GM19193 (cell line): ENCODE data around the gene TEAD4.

Source experiments
- POLR2A ChIP-seq: IDR thresholded peaks from 4 replicates; pipeline ENCODE4 v1.6.1; 2011; ENCODE audit not compliant: insufficient read depth, insufficient read length; ENCODE audit errors: extremely low read depth

TEAD4 gene

DNA sequence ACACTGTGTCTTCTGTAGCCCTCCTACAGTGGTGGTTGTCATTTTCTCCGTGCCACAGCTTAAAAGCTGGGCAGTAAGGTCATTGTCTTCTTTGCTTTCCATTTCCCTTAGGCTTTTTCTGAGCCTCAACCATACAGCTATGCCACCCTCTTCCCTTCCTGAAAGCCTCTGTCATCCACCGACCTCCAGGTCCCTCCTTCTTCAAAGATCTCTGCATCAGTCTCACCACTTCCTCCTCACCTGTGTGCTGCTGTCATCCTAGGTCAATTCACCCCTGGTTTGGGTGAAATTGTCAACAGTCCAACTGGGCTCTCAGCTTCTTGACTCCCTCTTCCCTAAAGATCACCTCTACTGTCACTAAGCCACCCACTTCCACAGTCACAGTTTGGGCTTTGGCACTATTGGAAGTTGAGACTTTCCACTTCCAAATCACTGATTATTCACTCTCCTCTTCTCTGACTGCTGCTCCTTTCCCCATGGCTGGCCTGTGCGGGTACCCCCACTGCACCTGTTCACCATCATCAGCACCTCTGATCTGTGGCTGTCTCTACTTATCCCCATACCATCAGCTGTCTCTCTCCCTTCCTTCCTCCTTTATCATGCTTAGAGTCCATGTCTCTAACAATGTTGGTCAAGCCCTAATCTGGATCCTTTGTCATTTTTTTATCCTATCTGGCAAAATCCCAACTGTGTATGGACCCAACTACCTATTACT, 102.5 kb downstream of the TEAD4 start:
- TF ChIP-seq POLR2A, result no peak

DNA sequence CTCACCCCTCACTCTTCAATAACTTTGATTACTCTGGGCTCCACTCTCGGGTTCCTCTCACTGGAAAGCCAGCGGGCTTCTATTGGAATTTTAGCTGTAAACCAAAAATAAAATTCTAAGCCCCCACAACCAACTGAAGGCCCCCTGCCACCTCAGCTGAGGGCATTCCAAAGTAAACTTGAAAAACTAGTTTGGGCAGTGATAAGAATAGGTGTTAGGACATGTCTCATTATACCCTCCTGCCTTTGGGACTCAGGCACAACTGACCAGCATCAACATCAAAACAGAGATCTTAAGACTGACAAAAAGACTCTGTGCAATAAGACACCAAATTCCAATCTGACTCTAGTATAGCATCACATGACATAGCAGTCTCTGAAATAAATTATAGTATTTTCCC, 106.1 kb downstream of the TEAD4 start:
- TF ChIP-seq POLR2A, result no peak

DNA sequence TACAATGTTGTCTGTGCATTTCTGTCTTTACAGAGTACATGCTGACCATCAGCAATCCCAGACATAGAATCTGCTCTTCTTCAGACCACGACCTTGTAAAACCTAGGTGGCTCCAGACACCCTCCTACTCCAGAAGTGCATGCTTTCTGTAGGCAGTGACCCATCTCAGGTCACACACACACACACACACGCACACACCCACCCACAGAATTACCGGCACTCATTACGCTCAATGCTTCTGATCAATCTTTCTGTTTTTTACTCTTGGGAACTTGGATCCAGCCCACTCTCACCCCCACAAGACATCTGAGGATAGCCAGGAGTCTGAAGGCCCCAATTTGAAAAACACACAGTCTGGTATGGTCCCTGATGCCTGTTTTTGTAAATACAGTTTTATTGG, 110.5 kb downstream of the TEAD4 start:
- TF ChIP-seq POLR2A, result no peak

DNA sequence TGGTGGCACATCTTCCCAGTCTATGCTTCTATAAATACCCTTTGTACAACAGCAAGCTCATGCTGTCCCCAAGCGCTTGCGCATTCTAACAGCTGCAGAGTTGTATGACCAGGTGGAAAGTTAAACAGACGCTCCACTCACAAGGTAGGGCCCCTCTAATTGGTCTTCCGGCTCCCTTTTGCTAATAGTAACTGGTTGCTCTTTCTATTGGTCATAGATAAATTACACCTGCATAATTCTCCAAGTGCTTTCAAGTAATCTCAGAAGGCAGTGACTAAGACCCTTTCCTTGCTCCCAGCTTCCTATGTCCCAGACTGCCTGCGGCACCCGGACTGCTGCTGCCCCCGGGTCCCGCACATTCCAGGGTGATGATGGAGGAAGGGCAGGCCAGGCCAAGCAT, 111.9 kb downstream of the TEAD4 start:
- no peak for TF ChIP-seq POLR2A

DNA sequence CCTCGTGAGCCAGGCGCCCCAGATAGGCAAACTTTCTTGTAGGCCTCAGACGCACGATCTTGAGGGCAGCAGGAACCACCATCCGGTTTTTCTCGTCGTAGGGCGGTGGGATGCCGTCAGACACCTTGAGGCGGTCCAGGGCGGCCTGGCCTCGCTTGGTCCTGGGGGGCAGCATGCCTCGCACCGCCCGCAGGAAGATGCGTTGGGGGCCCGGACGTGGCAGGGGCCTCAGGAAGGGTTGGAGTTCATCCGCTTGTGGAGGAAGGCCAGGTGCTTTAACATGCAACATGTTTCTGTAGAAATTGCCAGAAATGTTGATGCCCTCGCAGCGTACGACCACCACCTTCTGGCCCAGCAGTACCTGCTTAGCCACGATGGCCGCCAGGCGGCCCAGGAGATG, 112.5 kb downstream of the TEAD4 start:
- TF ChIP-seq POLR2A, result no peak

DNA sequence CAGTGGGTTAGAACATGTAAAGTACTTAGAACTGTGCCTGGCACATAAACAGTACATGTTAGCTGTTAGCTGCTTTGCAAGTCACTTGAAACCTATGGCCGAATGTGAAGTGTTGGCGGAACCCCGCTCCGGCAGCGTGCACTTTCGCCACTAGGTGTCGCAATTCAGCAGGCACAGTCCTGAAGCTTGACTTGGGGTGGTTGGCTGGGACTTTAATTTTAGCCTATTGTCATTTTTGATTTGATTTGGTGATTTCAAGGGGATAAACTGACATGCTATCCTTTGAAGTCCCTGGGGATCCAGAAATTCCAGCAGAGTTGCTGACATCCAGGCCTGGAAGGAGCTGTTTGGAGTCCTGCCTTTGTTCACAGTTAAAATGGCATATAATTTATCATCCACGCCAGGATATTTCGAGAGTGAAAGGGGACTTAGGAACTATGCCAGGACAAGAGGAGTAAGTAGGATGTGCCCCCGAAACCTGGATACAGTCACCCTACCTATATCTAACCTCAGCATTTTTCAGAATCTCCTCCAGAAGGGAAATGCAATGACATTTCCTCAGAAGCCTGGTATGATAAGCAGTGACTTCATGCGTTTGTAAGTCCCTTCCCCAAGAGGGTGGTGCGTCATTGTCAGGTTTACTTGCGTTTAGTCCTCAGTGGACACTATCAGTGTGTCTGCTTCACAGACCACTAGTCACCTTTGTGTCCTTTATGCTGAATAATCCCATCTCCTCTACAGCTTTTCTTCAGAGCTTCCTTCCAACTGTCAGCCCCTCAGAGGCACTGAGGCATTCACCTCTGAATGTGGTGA, 114.4 kb downstream of the TEAD4 start:
- no peak for TF ChIP-seq POLR2A

DNA sequence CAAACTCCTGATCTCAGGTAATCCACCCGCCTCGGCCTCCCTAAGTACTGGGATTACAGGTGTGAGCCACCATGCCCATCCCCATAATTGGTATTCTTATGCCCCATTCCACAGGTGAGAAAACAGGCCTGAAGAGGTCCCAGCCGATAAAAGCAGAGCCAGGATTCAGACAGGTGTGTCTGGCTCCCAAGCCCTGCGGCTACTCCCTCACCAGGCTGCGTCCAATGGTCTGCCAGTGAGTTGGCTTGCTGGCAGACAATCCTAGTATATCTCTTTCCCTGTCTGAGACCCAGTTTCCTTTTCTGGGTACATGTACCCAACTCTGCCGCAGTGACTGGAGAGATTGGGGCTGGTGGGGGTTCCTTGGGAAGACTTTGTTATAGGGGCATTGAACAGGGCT, 116.1 kb downstream of the TEAD4 start:
- TF ChIP-seq POLR2A, result no peak

DNA sequence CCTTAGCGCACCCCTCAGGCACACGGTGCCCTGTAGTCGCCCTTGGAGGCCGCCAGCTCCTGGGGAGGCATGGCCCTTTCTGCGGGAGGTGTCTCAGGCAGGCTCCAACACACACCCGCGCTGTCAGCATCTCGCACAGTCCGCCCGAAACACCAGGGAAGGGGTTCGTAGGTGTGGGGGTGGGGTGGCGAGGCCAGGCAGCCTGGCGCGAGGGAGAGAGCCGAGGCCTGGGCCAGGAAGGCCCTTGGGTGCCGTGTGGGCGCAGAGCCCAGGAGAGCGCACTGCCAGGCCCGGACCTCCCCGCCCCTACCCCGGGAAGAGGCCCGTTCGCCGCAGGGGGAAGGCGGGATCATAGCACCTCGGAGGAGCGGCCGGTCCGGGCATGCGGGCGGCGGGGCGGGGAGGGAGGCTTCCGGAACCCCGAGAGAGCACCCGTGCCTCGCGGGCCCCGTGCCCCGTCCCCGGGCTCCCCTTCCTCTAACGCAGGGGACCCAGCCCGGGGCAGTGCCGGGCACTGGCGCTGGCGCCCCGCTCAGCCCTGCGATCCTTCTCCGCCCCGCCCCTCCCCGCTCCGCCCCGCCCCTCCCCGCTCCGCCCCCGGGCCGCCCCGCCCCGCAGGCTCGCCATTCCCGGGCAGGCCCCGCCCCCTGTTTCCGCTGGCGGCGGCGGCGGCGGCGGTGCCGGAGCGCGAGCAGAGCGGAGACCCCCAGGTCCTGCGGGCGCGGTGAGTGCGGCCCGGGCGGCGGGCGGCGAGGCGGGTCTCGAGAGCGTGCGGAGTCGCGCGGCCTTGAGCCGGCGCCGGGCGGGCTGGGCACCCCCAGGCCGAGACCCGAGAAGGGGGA, 117.8 kb downstream of the TEAD4 start, which contains the start of gene TSPAN9:
Gene TSPAN9, plus strand, starts transcription at position 650 of the 842 bp plus-strand sequence. CDS start 123,815 bp downstream, outside the sequence.
- no peak for TF ChIP-seq POLR2A

DNA sequence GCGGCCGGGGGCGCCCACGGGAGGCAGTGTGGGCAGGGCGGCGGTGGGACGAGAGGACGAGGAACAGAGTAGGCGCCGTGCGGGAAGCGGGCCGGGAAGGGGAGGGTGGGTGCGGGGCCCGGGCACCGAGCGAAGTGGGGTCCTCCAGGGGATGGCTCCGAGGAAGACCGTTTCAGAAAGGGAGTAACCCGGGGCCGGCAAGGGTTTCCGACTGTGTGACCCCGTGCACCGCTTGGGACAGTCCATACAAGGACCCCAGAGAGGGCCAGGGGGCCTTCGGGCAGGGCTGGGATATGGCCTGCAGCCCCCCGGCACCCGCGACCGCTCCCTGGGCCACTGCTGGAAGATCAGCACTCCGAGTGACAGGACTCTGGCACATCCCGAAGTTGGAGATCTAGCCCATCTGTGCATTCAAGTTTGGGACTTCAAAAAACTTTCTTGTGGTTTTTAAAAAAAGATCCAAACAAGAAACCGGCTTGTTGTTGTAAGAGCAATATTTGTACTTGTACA, 118.4 kb downstream of the TEAD4 start:
- TF ChIP-seq POLR2A, result no peak

DNA sequence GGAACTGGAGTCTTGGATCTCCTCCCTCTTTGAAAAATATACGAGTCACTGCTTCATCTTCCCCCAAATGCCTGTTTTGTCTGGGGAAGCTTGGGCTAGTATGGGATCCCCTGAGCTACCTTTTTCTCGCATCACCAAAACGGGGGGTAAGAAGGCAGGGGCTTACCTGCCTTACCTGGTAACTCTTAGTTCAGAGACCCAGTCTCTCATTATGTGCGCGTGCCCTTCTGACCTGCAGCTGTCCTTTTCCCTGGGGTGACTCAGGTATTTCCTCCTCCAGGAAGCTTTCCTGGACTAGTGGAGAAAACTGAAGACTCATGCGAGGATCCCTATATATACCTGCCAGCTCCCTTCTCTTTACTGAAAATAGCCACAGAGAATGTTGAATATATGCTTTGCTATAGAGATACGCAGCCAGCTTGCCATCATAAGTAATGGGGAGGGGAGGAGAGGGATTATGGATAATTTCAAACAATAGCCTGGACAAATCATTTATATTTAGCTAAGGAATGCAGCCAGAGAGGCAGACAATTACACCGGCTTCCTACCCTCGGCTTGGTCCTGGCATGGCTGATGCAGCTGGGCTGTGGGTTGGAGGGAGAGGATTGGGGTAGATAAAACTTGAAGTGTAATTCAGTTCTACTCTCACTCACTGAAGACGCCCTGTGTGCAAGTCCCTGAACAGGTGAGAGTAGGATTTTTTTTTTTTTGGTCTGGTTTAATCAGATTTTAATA, 119.1 kb downstream of the TEAD4 start:
- TF ChIP-seq POLR2A, result no peak

DNA sequence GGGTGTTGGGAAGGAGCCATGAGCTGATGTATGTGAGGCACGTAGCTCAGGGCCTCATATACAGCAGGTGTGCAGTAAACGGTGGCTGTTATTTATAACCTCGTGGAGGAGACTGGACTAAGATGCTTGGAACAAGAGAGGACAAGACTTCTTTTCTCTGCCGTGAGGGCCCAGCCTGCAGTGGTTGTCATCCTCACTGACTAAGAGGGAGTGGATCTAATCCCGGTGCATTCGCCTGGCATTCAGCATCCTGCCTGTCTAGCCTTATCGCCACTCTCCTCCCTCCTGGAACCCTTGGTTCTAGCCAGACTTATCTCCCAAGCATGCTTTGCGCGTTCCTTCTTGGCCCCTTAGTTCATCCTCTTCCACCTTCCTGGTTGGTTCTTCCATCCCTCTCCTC, 121.9 kb downstream of the TEAD4 start:
- TF ChIP-seq POLR2A, result no peak

DNA sequence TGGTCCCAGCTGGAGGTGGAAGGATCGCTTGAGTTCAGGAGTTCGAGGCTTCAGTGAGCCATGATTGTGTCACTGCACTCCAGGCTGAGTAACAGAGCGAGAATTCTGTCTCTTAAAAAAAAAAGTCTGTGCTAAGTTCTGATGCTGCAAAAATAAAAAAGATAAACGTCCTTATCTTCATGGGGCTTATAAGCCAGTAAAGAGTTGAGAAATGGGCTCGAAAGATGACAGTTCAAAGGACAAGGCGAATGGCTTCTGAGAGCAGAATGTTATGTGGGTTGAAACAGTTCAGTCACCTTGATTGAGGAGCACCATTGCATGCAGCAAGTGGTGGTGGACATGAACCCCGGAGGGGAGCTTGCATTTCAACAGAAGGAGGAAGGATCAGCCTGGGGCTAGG, 122.7 kb downstream of the TEAD4 start:
- TF ChIP-seq POLR2A, result no peak

DNA sequence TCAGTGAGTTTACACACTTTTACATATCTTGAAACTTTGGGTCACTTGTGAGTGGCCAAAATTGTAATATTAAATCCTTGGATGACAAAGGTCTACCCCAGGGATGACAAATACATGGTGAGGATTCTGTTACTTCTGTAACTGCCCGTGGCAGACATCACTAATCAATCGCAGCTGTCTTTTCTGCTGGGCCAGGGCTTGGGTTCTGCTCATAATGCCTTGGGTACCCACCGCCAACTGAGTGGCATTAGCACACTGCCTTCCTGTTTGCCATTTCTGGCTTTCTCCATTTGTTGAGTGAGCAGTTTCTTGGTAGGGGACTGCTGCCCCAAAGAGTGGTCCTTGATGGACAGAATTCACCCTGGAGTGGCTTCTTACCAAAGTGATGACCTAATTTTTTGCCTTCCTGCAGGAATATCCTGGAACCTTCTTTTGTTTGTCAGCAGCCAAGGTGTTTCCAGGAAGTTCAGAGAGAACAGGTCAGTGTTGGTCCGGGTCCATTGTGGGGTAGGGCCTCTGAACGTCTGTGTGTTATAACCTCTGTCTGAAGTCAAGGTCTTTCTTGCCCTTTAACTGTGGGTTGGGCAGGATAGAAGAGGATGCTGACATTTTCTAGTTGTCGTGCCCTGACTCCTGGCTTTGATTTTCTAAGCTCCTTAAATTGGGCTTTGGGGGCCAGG, 124.2 kb downstream of the TEAD4 start:
- no peak for TF ChIP-seq POLR2A

DNA sequence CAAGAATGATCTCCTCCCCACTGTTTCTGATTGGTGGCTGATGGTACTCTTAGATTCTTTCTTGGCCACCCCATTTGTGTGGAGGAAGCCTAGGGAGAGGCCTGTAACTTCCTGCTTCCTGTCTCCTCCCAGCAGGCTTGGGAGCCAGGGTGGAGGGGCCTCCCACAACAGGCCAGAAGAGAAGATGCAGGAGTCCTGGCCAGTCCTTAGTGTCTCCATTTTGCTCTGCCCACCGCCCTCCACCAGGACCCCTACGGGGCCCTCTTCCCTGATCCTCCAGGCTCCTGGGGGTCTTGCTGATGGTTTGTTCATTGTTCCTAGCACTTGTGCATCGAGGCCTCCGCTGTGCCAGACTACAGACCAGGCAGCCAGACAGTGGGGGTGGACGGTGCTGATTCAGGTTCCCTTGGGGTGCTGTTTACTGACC, 124.7 kb downstream of the TEAD4 start:
- TF ChIP-seq POLR2A, result no peak
